DOHH2 (cell line): Measurements from ENCODE around the gene MYL4.

Experiments
- H3F3A ChIP-seq: fragments of 200-600 bp; sonication (generic), shearing (Covaris generic); 2 replicates; pipeline ENCODE4 v1.6.0; 2016; ENCODE audit warnings: antibody characterized with exemption, mild to moderate bottlenecking; ENCODE audit not compliant: control insufficient read depth, insufficient read depth
- H3K27ac ChIP-seq: fragments of 200-600 bp; sonication (generic); 2 replicates; pipeline ENCODE4 v1.5.1; 2014; ENCODE audit warnings: low read depth, mild to moderate bottlenecking, low read length, moderate library complexity
- H3K27me3 ChIP-seq: fragments of 200-600 bp; sonication (generic); 2 replicates; pipeline ENCODE4 v1.6.1; 2014; ENCODE audit warnings: mild to moderate bottlenecking, low read length, mixed read lengths; ENCODE audit not compliant: control insufficient read depth
- H3K36me3 ChIP-seq: fragments of 200-600 bp; sonication (generic); 2 replicates; pipeline ENCODE4 v1.6.1; 2014; ENCODE audit warnings: mild to moderate bottlenecking, low read length, moderate library complexity, mixed read lengths; ENCODE audit not compliant: control insufficient read depth
- H3K4me1 ChIP-seq: fragments of 200-600 bp; sonication (generic); 2 replicates; pipeline ENCODE4 v1.6.1; 2014; ENCODE audit warnings: mild to moderate bottlenecking, low read length, mixed read lengths; ENCODE audit not compliant: control insufficient read depth
- H3K4me2 ChIP-seq: fragments of 200-600 bp; sonication (generic); 2 replicates; pipeline ENCODE4 v1.6.0; 2014; ENCODE audit warnings: mild to moderate bottlenecking, low read length, moderate library complexity
- H3K4me3 ChIP-seq: fragments of 200-600 bp; sonication (generic); 2 replicates; pipeline ENCODE4 v1.5.1; 2014; ENCODE audit warnings: mild to moderate bottlenecking, low read length, mixed read lengths
- H3K79me2 ChIP-seq: fragments of 200-600 bp; sonication (generic); 2 replicates; pipeline ENCODE4 v1.6.1; 2014; ENCODE audit warnings: mild to moderate bottlenecking, low read length, mixed read lengths; ENCODE audit not compliant: control insufficient read depth
- H3K9me2 ChIP-seq: fragments of 200-600 bp; sonication (generic); replicated peaks from 2 replicates; pipeline ENCODE4 v1.6.1; 2014; ENCODE audit warnings: mild to moderate bottlenecking, low read length, mixed read lengths; ENCODE audit not compliant: control insufficient read depth
- H3K9me3 ChIP-seq: fragments of 200-600 bp; sonication (generic); 2 replicates; pipeline ENCODE4 v1.6.1; 2014; ENCODE audit warnings: antibody characterized with exemption, low read length, mixed read lengths; ENCODE audit not compliant: control insufficient read depth, insufficient read depth
- H4K20me1 ChIP-seq: fragments of 200-600 bp; sonication (generic); 2 replicates; pipeline ENCODE4 v1.6.0; 2014; ENCODE audit warnings: low read depth, mild to moderate bottlenecking, antibody characterized with exemption, low read length, moderate library complexity; ENCODE audit not compliant: control insufficient read depth, insufficient read depth
- EZH2phosphoT487 ChIP-seq: fragments of 200-600 bp; sonication (generic); IDR thresholded peaks from 2 replicates; pipeline ENCODE4 v1.6.1; 2017; ENCODE audit warnings: borderline replicate concordance, mild to moderate bottlenecking, antibody characterized with exemption, low read length, moderate library complexity, mixed read lengths
- TF ChIP-seq, protein P1 (sequence below): fragments of 200-600 bp; sonication (generic); IDR thresholded peaks from one replicate; pipeline ENCODE4 v1.5.1; 2014; ENCODE audit warnings: antibody characterized with exemption, mild to moderate bottlenecking, low read depth, low read length; ENCODE audit not compliant: poor library complexity, severe bottlenecking

MYL4 gene

DNA sequence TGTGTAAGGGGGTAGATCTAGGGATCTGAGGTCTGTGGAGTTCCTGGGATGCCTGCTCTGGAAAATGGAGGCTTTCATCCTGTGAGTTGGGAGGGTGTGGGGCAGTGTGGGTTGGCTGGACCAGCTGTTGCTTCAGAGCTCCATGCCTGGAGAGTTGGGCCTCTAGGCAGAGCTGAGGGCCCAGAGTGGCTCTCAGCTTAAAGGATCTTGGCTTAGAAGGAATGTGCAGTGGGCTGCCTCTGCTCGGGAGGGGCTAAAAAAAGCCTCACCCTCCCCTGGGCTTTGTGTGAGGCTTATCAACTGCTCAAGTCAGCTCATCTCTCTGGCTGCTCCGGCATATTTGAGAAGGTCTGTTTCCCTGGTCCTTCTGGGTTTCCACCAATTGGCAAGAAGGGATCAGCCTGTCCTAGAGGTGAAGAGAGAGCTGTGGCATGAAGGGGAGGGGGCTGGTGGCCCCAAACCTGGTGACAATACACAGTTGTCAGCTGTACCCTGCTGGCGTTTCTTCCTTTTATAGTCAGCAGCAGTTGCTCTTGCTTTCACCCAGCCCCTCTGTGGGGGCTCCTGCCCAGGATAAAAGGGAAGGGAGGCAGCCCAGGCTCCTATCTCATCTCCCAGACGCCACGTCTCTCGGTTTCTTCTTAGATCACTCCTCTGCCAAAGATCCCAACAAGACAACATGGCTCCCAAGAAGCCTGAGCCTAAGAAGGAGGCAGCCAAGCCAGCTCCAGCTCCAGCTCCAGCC is at the start of gene MYL4:
Gene MYL4, plus strand, starts transcription at position 605 of the 745 bp plus-strand sequence. Its CDS starts 75 bp downstream, at position 680.
- Histone ChIP-seq H3K4me3 (peak within 1 kb of the TSS; percentile 44), H3K4me2 (peak within 1 kb of the TSS; percentile 77)

DNA sequence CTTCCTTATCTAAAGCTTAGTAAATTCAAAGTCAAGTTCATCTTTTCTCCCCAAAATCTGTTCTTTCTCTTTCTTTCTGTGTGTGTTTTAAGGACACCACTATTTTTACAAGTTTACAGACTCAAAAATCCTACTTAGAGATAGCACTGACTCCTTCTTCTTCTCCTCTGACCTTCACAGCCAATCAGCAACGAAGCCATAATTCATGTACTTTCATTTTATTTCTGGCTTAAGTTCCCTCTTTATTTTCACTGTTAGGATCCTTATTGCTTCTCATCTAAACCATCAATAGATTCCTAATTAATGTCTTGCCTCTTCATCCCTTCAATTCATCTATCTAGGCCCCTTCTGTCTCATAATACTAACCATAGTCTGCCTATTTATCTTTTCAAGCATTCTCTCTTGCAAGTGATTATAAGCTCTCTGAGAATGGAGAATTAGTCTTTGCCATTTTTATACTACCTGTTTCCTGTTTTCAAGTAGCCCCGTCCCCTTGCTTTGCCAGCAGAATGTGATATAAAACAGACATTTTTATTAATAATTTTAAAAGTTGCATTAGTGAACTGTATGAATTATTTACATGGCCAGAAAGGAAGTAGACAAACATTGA is 47.0 kb upstream of the MYL4 start:
- peaks cover 31% of the 10 kb centered on the region for H3K4me1 ChIP-seq
- peaks cover 90% of the 10 kb centered on the region for H3K36me3 ChIP-seq
- no peaks in the 10 kb centered on the region for H3K9me2 ChIP-seq
- no peak for TF ChIP-seq EZH2phosphoT487
- TF ChIP-seq, protein P1, sequence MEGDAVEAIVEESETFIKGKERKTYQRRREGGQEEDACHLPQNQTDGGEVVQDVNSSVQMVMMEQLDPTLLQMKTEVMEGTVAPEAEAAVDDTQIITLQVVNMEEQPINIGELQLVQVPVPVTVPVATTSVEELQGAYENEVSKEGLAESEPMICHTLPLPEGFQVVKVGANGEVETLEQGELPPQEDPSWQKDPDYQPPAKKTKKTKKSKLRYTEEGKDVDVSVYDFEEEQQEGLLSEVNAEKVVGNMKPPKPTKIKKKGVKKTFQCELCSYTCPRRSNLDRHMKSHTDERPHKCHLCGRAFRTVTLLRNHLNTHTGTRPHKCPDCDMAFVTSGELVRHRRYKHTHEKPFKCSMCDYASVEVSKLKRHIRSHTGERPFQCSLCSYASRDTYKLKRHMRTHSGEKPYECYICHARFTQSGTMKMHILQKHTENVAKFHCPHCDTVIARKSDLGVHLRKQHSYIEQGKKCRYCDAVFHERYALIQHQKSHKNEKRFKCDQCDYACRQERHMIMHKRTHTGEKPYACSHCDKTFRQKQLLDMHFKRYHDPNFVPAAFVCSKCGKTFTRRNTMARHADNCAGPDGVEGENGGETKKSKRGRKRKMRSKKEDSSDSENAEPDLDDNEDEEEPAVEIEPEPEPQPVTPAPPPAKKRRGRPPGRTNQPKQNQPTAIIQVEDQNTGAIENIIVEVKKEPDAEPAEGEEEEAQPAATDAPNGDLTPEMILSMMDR, result no peak
- peak overlapping the region; percentile 7; the same call in 1 of the 2 replicates for H3K4me3 ChIP-seq
- H3K9me3 ChIP-seq, result no peaks in the 10 kb centered on the region
- peaks cover 30% of the 10 kb centered on the region for H3K79me2 ChIP-seq
- peak overlapping the region; percentile 41 for H3K4me2 ChIP-seq
- peak overlapping the region; percentile 13; the same call in 1 of the 2 replicates for H3K27ac ChIP-seq
- peaks cover 19% of the 10 kb centered on the region for H3F3A ChIP-seq
- no peaks in the 10 kb centered on the region for H3K27me3 ChIP-seq
- H4K20me1 ChIP-seq, result no peaks in the 10 kb centered on the region

More for the DNA sequence above, at the start of gene MYL4:
- Histone ChIP-seq H3K79me2 (no peaks in the 10 kb centered on the region), H3K27ac (peak within 1 kb of the TSS; percentile 76; the same call in 1 of the 2 replicates), H3K9me2 (no peaks in the 10 kb centered on the region), H3K4me1 (peaks cover 66% of the 10 kb centered on the region), H3K9me3 (no peaks in the 10 kb centered on the region), H4K20me1 (no peaks in the 10 kb centered on the region), H3K27me3 (no peaks in the 10 kb centered on the region), H3F3A (peaks cover 22% of the 10 kb centered on the region; the same call in 1 of the 2 replicates), H3K36me3 (peaks cover 3% of the 10 kb centered on the region; the same call in 1 of the 2 replicates)
- TF ChIP-seq, protein P1, result no peak
- TF ChIP-seq EZH2phosphoT487, result no peak

DNA sequence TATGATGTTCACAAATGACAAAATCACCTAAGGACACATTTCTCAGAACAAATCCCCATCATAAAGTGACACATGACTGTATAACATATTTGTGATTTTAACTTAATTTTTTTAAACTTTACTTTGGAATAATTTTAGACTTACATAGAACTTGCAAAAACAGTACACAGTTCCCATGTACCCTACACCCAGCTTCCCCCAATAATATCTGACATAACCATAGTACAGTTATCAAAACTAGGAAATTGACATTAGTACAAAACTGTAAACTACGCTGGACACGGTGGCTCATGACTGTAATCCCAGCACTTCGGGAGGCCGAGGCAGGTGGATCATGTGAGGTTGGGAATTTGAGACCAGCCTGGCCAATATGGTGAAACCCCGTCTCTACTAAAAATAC is 44.9 kb upstream of the MYL4 start:
- TF ChIP-seq, protein P1, result no peak
- no peak for TF ChIP-seq EZH2phosphoT487
- Histone ChIP-seq H3K9me2 (no peaks in the 10 kb centered on the region), H3K4me1 (peaks cover 20% of the 10 kb centered on the region), H3K36me3 (peaks cover 90% of the 10 kb centered on the region), H3K9me3 (no peaks in the 10 kb centered on the region), H3K27me3 (no peaks in the 10 kb centered on the region), H3K27ac (no peak overlapping the region), H3K4me2 (no peak overlapping the region), H3K79me2 (peaks cover 37% of the 10 kb centered on the region), H3K4me3 (no peak overlapping the region), H3F3A (peaks cover 17% of the 10 kb centered on the region), H4K20me1 (no peaks in the 10 kb centered on the region)
